ENCODE results near the gene CD81.
"Not testable (repeated sequence)": the region's sequence is repeated elsewhere in the genome, so short reads cannot be mapped to it uniquely, and the experiment has no call there.

Gene CD81

DNA sequence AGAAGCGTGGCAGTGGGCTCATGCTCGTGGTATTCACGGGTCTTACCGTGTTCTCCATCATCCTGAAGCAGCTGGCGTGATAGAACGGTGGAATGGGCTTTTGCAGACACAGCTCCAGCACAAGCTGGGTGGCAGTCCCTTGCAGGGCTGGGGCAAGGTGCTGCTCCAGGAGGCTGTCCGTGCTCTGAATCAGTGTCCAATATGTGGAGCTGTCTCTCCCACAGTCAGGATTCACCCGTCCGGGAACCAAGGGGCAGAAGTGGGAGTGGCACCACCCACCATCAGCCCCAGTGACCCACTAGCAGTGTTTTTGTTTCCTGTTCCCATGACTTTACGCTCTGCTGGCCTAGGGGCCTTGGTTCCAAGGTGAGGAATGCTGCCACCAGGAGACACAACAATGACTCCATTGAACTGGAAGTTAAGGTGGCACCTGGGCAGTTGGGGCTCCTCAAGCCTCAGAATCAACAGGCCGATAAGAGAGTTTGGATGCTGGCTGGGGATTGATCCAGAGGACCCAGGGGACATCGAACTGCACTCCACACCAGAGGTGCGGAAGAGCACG, 16.9 kb upstream of the CD81 start:
- no peak overlapping the region for H3K4me3 Mint-ChIP-seq

DNA sequence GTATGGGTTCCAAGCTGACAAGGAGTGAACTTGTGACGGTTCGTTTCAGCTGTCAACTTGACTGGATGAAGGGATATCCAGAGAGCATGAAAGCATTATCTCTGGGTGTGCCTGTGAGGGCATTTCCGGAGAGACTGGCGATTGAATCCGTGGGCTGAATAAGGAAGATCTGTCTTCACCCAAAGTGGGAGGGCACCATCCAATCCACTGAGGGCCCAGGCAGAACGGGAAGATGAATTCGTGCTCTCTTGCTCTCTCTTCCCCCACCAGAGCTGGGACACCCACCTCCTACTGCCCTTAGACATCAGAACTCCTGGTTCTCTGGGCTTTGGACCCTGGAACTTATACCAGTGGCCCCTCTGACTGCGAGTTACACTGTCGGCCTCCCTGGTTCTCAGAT, 15.5 kb upstream of the CD81 start:
- Mint-ChIP-seq H3K4me3 (no peak overlapping the region), H3K36me3 (ENCODE audit: low read depth) (no peaks in the 10 kb centered on the region), H3K27ac (no peak overlapping the region), H3K9me3 (peaks cover under 1% of the 10 kb centered on the region), H3K4me1 (no peaks in the 10 kb centered on the region), H3K27me3 (ENCODE audit: low read depth) (peaks cover 6% of the 10 kb centered on the region)
- TF ChIP-seq, protein P1, sequence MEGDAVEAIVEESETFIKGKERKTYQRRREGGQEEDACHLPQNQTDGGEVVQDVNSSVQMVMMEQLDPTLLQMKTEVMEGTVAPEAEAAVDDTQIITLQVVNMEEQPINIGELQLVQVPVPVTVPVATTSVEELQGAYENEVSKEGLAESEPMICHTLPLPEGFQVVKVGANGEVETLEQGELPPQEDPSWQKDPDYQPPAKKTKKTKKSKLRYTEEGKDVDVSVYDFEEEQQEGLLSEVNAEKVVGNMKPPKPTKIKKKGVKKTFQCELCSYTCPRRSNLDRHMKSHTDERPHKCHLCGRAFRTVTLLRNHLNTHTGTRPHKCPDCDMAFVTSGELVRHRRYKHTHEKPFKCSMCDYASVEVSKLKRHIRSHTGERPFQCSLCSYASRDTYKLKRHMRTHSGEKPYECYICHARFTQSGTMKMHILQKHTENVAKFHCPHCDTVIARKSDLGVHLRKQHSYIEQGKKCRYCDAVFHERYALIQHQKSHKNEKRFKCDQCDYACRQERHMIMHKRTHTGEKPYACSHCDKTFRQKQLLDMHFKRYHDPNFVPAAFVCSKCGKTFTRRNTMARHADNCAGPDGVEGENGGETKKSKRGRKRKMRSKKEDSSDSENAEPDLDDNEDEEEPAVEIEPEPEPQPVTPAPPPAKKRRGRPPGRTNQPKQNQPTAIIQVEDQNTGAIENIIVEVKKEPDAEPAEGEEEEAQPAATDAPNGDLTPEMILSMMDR (IDR thresholded peaks at IDR 0.05; ENCODE audit: unreplicated experiment in 3 of 3), result no peak

More for the DNA sequence above, 16.9 kb upstream of the CD81 start:
- TF ChIP-seq, protein P1 (IDR thresholded peaks at IDR 0.05; ENCODE audit: unreplicated experiment in 3 of 3), result no peak
- no peak overlapping the region for H3K27ac Mint-ChIP-seq
- H3K4me1 Mint-ChIP-seq, result no peaks in the 10 kb centered on the region
- H3K27me3 Mint-ChIP-seq (ENCODE audit: low read depth), result peaks cover 11% of the 10 kb centered on the region
- H3K36me3 Mint-ChIP-seq (ENCODE audit: low read depth), result no peaks in the 10 kb centered on the region
- peaks cover 3% of the 10 kb centered on the region for H3K9me3 Mint-ChIP-seq

DNA sequence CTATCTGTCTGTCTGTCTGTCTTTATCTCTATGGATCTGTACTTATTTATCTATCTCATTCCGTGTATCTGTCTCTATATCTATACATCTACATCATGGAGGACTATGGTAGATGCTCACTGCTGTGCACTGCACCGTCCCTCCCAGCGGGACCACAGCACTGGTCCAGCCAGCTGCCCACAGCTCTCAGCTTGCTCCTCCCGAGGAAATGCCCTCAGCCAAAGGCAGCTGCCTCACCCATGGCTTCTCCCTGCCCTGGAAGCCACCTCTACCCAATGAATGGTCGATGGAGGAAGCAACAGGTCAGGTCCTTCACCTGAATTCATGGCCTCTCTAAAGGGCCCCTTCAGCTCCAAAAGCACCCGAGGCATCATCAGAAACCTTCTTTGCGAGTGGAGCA, 14.7 kb upstream of the CD81 start:
- Mint-ChIP-seq H3K27ac (no peak overlapping the region), H3K4me3 (no peak overlapping the region), H3K27me3 (ENCODE audit: low read depth) (peaks cover 6% of the 10 kb centered on the region), H3K36me3 (ENCODE audit: low read depth) (no peaks in the 10 kb centered on the region), H3K9me3 (no peaks in the 10 kb centered on the region), H3K4me1 (no peaks in the 10 kb centered on the region)
- TF ChIP-seq, protein P1 (IDR thresholded peaks at IDR 0.05; ENCODE audit: unreplicated experiment in 3 of 3), result no peak

DNA sequence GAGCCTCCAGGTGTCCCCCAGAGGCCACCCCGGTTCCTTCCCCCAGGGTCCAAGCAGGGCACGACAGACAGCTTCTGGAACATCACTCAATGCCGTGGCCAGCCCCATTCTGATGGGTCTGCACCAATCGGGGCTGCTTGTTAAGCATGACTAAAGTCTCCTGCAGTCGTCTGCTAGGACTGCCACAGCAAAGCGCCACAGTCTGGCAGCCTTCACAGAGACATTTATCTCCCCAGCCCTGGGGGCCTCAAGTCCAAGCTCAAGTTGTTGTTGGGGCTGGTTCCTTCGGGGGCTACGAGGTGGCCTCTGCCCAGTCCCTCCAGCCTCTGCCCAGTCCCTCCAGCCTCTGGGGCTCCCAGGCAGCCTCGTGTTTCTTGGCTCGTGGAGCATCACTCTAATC, 14.0 kb upstream of the CD81 start:
- H3K4me1 Mint-ChIP-seq, result no peaks in the 10 kb centered on the region
- TF ChIP-seq, protein P1 (IDR thresholded peaks at IDR 0.05; ENCODE audit: unreplicated experiment in 3 of 3), result no peak
- H3K36me3 Mint-ChIP-seq (ENCODE audit: low read depth), result no peaks in the 10 kb centered on the region
- no peak overlapping the region for H3K4me3 Mint-ChIP-seq
- H3K27ac Mint-ChIP-seq, result no peak overlapping the region
- H3K27me3 Mint-ChIP-seq (ENCODE audit: low read depth), result peaks cover 6% of the 10 kb centered on the region
- no peaks in the 10 kb centered on the region for H3K9me3 Mint-ChIP-seq

DNA sequence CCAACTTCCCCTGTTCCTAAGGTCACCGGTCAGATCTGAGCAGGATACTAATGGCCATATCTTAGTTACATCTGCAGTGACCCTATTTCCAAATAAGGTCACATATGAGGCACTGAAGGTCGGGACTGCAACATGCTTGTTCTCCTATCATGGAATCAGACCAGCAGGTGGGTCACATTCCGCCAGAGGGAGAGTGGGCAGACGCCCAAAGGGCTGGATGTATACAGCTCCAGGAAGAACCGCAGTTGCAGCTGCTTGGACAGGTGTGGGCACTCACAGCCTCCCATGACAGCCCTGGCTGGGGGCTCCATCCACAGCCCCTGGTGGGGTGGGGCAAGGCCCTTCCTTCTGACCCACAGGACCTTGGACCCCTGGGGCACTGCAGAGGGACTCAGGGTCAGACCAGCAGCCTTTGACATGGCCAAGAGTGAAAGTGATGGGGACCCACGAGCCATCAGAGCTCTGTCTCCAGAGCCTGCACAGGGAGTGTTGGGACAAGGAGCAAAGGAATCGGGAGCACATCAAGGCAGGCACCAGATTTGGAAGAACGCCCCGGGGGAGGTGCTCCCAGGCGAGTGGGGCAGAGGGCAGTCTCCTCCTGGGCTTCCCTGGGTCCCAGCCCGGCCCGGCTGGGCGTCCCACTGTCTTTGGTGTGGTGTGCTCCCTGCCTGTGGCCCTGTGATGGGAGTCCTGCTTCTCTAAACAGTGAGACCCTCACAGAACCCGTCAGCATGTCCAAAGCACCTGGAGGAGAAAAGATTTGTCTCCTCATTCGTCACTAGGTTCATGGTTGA, 13.3 kb upstream of the CD81 start:
- Mint-ChIP-seq H3K4me1 (no peaks in the 10 kb centered on the region), H3K27me3 (ENCODE audit: low read depth) (peaks cover 6% of the 10 kb centered on the region), H3K4me3 (no peak overlapping the region), H3K36me3 (ENCODE audit: low read depth) (no peaks in the 10 kb centered on the region), H3K27ac (no peak overlapping the region), H3K9me3 (no peaks in the 10 kb centered on the region)
- TF ChIP-seq, protein P1 (IDR thresholded peaks at IDR 0.05; ENCODE audit: unreplicated experiment in 3 of 3), result no peak

DNA sequence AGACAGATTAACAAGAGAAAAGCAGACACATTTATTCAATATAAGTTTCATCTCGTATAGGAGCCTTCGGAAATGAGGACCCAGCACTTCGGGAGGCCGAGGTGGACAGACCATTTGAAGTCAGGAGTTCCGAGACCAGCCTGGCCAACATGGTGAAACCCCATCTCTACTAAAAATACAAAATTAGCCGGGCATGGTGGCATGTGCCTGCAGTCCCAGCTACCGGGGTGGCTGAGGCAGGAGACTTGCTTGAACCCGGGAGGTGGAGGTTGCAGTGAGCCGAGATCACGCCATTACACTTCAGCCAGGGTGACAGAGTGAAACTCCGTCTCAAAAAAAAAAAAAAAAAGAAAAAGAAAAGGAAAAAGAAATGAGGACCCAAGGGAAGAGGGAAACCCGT, 12.7 kb upstream of the CD81 start:
- H3K4me3 Mint-ChIP-seq, H3K4me1 Mint-ChIP-seq, H3K9me3 Mint-ChIP-seq: not testable (repeated sequence)

More for the DNA sequence above, 12.7 kb upstream of the CD81 start:
- not testable (repeated sequence) for H3K27me3 Mint-ChIP-seq (ENCODE audit: low read depth); H3K36me3 Mint-ChIP-seq (ENCODE audit: low read depth); H3K27ac Mint-ChIP-seq

Measured in nephron (organoid).